ENCODE results near the gene CHST14. TPM values are rescaled to one million over a fixed set of nuclear protein-coding genes. Genes with fewer than 3 reads are reported as not detected.

CHST14 gene
- polyA plus RNA-seq, 1 of the 3 experiments (the other 2 are of a cell fraction) = 43.2 TPM

DNA sequence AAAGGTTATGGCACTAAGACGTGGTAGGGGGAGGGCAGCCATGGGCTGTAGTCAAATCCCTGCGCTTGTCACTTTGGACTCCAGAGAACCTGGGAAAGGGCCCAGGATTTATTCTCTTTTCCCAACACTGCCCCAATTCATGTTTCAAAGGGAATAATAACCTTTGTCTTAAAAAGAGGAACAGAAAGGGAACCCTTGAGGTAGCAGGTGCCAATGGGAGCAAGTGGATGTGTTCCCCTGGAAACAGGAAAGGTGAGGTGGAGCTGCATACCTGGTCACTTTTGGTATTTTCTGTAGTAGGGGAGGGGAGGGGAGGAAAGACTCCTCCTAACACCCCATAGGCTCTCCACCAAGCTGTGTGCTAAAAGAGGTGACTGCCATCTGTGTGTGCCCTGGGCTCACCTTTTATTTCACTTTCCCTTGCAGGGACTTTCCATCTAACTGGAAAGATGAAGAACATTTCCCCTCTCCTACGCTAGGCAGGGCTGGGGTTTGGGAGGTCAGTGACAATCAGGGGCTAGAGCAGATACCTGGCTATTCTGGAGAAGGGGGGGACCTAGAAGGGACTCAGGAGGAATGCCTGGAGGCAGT lies 6.1 kb upstream of the CHST14 start (continued):
- TF ChIP-seq EP300 (IDR thresholded peaks at IDR 0.05; ENCODE audit: borderline replicate concordance in 1 of 2, low read depth in 1 of 2, low read length in 1 of 2) = no peak

DNA sequence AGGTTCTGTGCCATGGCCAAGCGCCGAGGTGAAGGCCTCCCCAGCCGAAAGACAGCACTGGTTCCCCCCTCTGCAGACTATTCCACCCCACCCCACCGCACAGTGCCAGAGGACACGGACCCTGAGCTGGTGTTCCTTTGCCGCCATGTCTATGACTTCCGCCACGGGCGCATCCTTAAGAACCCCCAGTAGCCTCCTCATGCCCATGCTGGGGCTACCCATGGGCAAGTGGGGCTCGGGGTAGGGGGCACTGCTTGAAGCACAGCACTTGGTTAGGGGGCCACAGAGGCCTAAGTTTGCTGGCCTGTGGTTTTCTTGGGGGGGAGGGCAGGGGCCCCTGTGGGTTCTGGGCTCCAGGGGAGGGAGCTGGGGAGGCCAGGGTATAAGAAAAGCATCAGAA lies 4.8 kb upstream of the CHST14 start:
- no peaks in the 10 kb centered on the region for H3K27me3 ChIP-seq (ENCODE audit: insufficient read depth)
- H3K9ac ChIP-seq = no peak overlapping the region
- H3K36me3 ChIP-seq (replicated peaks in 1 of 2; ENCODE audit: control insufficient read depth in 1 of 2, insufficient read depth in 2 of 2, low read length in 1 of 2) = peaks cover 4 to 37% of the 10 kb centered on the region in 2 experiments
- H3K9me3 ChIP-seq = no peaks in the 10 kb centered on the region
- 97% methylated on average over 10 of the region's 10 CpGs for WGBS (ENCODE audit: low lambda C conversion rate)
- H3F3A ChIP-seq (replicated peaks; ENCODE audit: insufficient read depth) = peaks cover 23% of the 10 kb centered on the region
- no peaks in the 10 kb centered on the region for H4K20me1 ChIP-seq (ENCODE audit: insufficient read depth)
- no peaks in the 10 kb centered on the region for H3K9me2 ChIP-seq
- H3K4me2 ChIP-seq = no peak overlapping the region
- TF ChIP-seq FOSL2 (IDR thresholded peaks at IDR 0.05; ENCODE audit: borderline replicate concordance, low read depth) (no peak), IRF3 (IDR thresholded peaks at IDR 0.05; ENCODE audit: low read depth, low read length) (no peak), FOXJ3 (CRISPR knock-in tag; IDR thresholded peaks at IDR 0.05) (no peak), RAD21 (IDR thresholded peaks at IDR 0.05; ENCODE audit: low read length) (no peak), FOXM1 (IDR thresholded peaks at IDR 0.05; ENCODE audit: low read depth) (no peak), SIN3A (IDR thresholded peaks at IDR 0.05; ENCODE audit: borderline replicate concordance, low read depth, low read length) (no peak), POLR2AphosphoS5 (IDR thresholded peaks at IDR 0.05; ENCODE audit: low read depth, low read length) (no peak), RXRA (IDR thresholded peaks at IDR 0.05; ENCODE audit: borderline replicate concordance, low read depth) (no peak), JUND (IDR thresholded peaks at IDR 0.05) (no peak), RFX5 (IDR thresholded peaks at IDR 0.05; ENCODE audit: low read length) (no peak), MEF2A (IDR thresholded peaks at IDR 0.05; ENCODE audit: borderline replicate concordance, low read depth) (no peak), NRF1 (IDR thresholded peaks at IDR 0.05; ENCODE audit: low read depth, low read length) (no peak), MAX (IDR thresholded peaks at IDR 0.05; ENCODE audit: low read depth) (no peak)
- ChIA-PET CTCF (interaction anchor here (0.8 to 2.0 kb wide), 4 partner anchors 21 to 41 kb away, joined by 3 to 4 read pairs (median 3); partner anchors contain the start of gene BAHD1), POLR2A (no interaction called here)
- no peak for DNase-seq
- H3K79me2 ChIP-seq (ENCODE audit: insufficient read depth) = no peaks in the 10 kb centered on the region
- H2AFZ ChIP-seq (ENCODE audit: low read depth) = no peak overlapping the region
- H3K4me3 ChIP-seq (ENCODE audit: low read depth in 2 of 2, low read length in 1 of 2) = no peak overlapping the region
- H3K27ac ChIP-seq (ENCODE audit: low read depth in 2 of 2, low read length in 1 of 2) = no peak overlapping the region
- H3K4me1 ChIP-seq (ENCODE audit: control insufficient read depth in 1 of 2, insufficient read depth in 2 of 2, low read depth in 1 of 2, low read length in 1 of 2) = peaks cover 5 to 13% of the 10 kb centered on the region in 2 experiments; a peak in 1 of 4 replicates

Data from SK-N-SH (cell line).